Inflammatory macrophage (primary cell): ENCODE measurements around the gene ZBTB48.
A peak's percentile ranks its signal among the peaks of the same experiment; 100 is the strongest.

ENCODE experiments used
- DNase-seq, 2 donors: peaks; one replicate each; pipeline ENCODE4 v3.0.0-alpha.2; 2020 to 2022

The ZBTB48 gene

DNA sequence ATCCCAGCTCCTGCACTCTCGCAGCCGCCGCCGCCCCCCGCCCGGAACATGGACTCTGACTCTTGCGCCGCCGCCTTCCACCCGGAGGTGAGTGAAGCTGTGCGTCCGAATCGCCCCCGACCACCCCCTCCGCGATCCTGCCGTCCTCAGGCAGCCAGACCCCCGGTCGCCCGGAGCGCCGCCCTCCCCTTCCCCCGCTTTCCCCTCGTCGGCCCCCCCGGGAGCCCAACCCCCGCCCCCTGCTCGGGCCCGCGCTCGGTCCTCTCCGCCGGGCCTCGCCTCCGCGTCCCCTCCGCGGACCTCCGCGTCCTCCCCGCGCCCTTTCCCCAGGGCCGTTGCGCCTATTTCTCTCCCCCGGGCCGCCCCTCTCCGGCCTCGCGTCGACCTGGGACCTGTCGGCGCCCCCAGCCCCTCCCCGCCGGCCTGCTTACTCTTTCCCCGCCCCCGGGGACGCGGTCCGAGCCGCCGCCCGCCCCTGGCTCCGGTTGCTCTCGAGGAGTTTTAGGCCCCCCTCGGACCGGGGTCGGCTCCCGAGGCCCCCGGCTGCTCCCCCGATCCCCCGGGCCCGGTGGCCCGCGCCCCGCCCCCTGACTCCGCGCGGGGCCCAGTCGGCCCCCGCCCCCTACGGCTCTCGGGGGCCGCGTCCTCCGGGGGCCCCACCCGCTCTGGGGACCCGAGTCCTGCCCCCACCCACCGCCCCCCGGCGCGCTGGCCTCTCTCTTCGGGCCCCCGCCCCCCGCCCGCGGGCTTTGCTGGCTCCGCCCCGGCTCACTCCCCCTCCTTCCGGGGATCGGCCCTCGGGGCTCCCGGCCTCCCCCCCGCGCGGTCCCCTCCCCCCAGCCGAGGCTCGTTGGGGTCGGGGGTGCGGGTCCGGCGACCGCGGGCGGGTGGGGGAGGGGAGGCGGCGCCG is 34.5 kb downstream of the ZBTB48 start:
- peak in 1 of 2 donors; percentile 19 for DNase-seq

DNA sequence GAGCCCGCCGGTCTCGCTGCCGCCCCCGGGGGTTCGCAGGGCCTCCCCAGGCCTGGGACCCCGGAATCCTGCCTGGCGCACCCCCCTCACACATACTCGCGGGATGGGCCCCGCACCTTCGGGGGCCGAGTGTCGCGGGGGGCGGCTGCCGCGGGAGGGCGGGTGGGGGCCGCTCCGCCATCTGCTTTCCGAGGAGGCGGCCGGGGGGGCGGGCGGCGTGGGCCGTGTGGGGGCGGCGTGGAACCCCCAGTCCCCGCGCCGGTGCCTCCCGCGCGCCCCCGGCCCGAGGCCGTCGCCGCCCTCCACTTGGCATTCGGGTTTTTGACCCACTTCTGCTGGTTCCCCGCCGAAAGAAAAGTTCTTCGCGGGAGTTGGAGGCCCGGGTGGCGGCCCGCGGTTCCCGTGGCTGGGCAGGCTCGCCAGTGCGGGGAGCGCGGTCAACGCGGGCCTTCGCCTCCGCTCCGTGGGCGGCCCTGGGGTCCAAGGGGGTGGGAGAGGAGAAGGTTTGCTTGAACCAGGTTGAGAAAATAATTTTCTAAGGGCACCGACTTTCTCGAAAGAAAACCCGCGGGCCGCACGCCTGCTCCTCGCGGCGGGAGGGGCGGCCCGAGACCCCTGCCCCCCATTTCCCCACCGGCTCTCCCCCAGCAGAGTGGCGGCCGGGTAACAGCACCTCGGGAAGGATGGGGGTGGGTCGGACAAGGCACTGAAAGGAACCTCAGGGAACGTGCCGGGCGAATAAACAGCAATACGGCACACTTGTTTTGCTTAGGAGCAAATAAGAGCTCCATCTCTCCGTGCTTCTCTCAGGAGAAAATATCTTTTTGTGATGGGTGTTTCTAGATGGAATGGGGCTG is 35.4 kb downstream of the ZBTB48 start:
- peak in 1 of 2 donors; percentile 4 for DNase-seq

DNA sequence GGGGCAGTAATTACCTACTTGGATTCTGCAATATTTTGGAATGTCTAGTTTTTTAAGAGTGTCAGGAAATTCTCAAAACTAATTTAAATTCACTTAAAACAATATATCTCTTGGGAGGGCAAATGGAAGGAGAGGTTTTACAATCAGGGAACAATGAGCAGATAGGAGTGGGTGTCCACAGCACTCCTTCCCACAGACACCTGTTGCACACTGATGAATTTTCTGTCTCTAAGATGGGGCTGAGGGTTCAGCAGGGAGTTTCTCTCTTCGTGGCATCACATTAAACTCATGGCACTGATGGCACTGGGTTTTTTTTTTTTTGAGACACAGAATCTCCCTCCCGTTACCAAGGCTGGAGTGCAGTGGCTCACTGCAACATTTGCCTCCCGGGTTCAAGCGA is 39.3 kb downstream of the ZBTB48 start:
- no peak for DNase-seq

DNA sequence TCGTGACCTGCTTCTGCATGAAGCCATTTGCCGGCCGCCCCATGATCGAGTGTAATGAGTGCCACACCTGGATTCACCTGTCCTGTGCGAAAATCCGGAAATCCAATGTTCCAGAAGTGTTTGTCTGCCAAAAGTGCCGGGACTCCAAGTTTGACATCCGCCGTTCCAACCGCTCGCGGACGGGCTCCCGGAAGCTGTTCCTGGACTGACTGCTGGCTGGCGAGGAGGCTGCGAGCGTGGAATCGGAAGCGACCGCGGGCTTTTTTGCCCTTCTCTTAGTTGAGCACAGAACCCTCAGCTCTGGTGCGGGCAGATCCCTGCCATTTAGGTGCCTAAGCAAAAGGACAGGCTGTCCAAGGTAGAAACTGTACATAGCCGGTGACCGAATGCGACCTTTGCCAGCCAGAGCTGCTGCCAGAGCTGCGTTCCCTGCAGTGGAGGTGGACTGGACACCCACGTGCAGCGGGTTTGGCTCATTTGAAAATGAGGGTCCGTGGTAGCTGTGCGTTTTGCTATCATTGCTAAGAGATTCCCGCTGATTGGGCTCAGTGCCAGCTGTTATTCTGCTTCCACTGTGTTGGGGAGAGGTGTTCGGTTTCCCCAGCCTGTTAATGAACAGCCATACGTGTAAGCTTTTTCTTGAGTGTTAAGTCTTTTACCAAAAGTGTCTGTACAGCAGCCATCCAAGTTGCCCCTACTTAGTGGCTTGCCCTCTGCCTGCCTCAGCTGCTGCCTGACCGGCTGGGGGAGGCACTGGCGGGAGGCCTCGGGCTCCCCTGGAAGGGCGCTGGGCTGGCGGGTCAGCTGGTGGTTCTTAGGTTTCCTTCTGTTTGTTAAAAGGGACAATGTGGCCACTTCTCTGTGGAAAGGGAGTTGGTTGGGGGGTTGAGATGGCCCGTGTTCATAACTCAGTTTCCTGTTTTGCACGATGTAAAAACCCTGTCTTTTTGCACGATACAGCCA is 41.9 kb downstream of the ZBTB48 start:
- DNase-seq: no peak

DNA sequence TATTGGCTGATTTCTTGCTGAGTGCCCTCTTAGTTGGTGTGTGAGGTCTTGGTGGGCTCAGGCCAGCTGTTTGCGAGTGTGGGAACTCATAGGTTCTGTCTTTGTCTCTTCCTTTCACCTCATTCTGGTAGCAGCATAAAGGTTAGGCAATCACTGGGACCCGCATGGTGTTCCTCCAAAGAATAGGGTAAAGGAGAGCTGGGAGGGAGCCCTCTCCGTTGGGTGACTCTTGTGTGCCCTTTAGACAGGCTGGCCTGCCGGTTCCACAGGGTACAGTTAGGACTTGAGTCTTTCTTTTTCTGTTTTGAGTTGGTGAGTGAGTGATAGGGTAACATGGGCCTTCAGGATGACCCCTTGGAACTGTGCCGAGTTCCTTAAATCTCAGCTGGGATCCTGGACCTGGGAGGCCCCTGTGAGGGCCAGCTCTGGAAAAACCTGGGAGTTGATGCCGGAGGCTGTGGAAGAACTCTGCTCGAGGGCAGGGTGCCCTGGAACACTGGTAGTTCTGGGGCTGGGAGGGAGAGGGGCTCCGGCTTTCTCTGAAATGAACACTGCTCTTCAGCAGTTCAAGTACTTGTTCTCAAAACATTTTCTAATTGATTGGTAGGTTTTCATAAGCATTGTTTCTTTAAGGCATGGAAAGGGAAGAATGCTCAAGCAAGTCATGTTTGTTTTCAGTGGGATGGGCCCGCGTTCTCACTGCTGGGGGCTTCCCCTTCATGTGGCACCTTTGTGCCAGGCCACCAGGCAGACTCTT is 42.8 kb downstream of the ZBTB48 start:
- DNase-seq: no peak

DNA sequence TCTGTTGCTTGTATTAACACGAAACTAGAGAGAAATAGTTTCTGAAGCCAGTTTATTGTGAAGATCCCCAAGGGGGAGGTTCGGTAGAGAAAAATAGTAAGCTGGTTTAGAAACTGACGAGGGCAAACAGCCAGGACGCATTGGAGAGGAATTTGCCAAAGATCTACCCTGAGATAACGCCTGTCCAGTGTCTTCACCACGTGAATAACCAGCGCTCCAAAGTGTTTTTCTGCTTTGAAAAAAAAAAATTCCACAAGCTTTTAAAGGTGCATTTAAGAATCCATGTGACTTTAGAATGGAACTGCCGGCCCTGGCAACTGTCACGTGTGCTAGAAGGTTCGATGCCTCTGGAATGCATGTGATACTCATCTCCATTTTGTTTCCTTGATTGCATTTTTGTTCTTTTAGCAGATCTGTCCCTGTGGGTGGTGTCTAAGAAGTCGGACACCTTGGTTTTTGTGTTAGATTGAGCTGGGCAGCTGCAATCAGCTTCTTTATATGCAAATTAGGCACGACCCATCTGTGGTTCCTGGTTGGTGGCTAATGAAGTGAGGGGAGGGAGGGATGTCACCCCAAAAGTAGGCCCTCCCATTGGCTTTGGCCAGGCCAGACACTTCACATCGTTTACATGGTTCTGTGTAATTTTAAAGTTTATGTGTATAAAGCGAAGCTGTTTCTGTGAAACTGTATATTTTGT is 43.6 kb downstream of the ZBTB48 start:
- DNase-seq: no peak

DNA sequence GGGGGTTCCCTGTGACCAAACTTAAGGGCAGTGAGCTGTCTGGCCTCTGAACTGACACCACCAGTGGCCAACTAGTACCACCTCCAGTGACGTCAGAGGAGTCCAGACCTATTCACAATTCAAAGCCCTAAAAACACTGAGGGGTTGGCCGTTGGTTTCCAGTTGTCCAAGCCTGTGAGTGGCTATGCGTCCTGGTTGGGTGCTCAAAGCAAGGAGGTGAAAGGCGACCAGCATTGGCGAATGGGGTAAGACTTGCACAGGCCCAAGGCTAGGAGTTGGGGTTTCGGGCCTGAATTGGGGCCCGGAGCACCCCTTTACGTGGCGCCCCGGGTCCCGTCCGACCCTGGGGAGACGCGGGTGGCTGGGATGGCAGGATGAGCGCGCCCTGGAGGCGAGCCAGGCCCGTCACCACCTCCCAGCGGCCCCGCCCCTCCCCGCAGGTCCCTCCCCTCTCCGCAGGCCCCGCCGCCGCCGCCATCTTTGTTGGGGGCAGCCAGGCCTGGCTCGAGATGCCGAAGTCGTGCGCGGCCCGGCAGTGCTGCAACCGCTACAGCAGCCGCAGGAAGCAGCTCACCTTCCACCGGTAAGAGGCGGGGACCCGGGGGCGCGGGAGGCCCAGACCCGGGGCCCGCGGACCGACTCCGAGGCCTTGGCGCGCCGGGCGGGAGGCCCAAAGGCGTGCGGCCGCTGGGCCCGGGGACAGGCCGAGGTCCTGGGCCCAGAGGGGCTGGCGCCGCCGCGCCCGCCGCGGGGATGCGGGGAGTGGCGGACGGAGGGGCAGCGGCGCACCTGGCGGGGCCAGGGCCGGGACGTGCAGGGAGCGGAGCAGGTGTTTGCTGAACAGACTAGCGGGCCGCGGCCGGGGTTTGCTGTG is 45.2 kb downstream of the ZBTB48 start, which contains the start of gene THAP3:
TSS of gene THAP3 (plus strand) at position 159 of the 874 bp plus-strand sequence. CDS start at position 510, 351 bp downstream.
- DNase-seq: peak; percentile 74

DNA sequence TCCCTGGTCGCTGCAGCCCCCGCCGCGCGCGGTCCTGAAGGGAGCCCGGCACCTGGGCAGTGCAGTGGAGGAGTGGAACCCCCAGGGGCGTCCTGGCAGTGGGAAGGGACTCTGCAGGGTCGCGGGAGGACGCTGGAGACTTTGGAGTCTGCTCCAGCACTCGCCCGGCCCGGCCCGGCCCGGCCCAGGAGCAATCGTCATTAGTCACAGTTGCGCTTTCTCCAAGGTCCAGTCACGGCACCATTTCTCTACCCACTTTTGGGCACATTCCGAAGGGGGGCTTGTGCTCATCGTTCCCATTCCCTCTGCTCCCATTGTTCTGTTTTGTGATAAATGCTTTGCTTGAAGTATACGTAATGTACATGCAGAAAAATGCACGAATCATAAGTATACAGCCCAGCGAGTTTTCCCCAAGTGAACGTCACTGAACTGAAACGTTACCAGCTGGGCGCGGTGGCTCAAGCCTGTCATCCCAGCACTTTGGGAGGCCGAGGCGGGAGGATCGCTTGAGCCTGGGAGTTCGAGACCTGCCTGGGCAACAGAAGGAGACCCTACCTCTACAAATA is 45.9 kb downstream of the ZBTB48 start:
- DNase-seq: peak in 1 of 2 donors; percentile 1

DNA sequence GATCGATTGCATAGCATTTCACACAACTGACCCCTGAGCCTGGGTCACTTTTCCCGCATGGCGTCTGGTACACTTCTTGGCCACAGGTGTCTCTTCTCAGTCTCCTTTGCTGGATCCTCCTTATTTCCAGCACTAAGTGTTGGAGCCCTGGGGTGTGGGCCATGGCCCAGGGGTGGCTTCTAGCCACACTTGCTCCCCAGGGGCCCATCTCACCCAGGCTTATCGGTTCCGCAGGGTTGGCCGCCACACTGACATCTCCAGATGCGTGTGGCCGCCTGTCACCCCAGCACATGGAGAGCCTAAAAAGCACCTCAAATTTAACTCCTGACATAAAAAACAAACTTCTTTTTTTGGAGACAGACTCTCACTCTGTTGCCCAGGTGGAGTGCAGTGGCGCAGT is 47.2 kb downstream of the ZBTB48 start:
- no peak for DNase-seq

DNA sequence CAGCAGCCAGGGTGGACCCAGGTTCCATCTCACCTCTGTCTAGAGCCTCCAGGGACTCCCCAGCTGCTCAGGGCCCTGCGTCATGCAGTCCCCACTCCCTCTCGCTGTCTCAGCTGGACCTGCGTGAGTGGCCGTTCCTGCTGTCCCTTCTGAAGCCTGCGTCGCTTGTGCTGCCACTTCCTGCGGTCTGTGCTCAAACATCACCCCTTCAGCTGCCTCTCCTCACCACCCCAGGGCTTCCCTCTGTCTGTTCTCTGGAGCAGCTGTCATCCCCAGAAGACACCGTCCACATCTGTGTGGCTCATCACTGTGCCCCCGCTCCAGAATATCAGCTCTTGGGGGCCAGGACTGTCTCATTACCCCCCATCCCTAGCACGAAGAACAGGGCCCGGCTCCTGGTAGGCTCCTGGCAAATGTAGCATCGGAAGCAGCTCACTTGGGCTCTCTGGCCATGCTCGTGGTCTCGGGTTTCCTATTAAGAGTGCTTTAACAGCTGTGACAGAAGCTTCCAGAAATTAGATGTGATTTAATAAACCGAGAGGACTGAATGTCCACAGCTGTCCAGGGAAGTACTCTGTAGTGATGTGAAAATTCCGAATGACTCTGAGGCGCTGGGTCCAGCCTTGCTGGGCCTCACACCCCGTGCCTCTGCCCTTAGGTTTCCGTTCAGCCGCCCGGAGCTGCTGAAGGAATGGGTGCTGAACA is 48.2 kb downstream of the ZBTB48 start:
- no peak for DNase-seq

DNA sequence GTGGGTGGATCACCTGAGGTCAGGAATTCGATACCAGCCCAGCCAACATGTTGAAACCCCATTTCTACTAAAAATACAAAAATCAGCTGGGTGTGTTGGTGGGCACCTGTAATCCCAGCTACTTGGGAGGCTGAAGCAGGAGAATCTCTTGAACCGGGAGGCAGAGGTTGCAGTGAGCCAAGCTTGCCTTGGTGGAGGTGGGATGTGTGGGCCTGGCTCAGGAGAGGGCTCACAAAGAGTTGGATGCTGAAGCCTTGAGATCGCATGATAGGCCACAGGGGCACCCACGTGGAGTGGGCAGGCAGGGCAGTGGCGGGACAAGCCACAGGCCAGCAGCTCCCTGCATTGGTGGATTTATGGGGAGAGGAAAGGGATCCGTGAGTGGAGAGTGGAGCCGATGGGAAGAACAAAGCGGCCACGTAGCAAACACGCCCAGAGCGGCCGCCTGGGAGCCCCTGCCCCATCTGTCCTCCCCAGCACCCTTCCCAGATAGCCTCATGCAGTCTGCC is 49.2 kb downstream of the ZBTB48 start:
- no peak for DNase-seq

DNA sequence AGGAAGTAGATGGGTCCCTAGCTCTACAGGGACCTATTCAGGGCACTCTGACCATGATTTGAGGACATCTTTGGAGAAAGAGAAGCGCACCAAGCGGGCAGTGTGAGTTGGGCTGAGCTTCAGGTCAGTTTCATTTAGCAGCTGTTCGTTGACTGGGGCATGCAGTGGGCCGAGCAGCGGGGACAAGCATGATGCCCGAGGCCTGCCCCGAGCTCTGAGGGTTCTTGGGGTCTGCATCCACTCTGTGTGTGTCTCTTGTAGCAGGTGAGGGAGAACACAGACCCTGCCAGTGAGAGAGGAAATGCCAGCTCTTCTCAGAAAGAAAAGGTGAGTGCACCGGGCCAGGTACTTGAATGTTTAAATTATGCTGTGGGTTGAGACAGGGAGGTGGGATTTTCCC is 50.2 kb downstream of the ZBTB48 start:
- DNase-seq: no peak

DNA sequence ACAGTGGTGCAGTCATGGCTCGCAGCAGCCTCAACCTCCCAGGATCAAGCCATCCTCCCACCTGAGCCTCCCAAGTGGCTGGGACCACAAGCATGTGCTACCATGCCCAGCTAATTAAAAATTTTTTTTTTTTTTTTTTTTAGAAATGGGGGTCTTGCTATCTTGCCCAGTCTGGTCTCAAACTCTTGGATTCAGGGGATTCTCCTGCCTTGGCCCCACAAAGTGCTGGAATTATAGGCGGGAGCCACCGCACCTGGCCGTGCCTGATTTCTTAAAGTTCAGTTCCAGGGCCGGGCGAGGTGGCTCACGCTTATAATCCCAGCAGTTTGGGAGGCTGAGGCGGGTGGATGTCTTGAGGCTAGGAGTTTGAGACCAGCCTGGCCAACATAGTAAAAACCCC is 51.3 kb downstream of the ZBTB48 start:
- no peak for DNase-seq

DNA sequence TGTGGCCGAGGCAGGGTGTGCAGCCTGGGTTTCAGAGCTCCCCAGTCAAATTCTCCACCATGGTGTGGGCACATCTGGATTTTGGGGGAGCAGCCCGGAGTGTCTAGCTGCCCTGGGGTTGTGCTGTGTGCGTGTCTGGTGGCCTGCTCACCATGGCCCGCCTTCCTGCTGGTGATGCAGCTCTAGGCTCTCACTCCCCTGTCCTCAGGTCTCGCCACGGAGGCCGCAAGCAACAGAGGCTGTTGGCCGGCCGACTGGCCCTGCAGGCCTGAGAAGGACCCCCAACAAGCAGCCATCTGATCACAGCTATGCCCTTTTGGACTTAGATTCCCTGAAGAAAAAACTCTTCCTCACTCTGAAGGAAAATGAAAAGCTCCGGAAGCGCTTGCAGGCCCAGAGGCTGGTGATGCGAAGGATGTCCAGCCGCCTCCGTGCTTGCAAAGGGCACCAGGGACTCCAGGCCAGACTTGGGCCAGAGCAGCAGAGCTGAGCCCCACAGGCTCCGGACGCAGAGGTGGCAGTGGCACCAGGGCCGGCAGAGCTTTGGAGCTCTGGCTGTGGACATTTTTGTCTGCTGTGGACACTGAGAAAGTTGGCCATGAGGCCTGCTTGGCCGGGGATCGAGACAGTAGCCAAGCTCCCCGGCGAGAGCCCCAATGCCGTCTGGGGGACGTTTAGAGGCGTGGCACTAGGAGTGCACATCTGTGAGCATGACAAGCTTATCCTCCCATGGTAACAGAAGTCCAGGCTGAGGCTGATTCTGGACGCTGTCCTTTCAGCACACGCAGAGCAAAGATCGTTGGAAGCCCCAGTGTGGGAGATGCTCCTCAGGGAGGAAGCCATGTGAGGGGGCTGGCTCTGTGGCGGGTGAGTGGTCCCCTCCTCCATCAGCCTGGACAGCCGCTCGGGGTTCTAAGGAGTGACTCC is 53.1 kb downstream of the ZBTB48 start:
- DNase-seq: no peak

DNA sequence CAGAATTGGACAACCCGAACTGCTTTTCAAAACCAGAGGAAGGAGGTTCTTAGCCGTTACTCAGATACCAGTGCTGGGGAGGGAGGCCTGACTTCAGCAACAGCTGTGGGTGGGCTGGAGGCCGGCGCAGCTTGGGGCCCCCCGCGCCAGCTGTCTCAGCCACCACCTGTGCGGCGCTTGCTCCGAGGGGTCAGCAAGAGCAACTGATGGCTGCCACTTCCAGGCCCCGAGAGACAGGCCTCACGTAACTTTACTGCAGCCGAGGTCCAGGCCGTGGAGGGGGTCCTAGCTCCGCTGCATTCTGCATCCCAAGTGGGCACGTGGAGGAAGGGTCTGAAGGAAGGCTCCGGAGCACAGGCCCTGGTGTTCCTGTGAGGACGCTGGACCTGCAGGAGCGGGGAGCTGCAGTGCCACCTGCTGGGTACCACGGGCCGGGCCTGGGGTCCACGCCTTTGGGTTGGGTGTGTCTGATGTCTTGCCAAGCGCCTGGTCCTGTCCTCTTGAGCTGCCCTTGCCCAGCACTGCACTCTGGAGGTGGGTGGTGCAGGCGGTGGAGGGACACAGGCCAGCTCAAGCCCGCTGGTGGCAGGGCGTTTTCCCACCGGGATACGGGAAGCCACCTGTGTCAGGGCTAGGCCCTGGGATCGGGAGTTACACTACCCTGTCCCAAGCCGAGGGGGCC is 54.7 kb downstream of the ZBTB48 start:
- peak in 1 of 2 donors; percentile 17 for DNase-seq

DNA sequence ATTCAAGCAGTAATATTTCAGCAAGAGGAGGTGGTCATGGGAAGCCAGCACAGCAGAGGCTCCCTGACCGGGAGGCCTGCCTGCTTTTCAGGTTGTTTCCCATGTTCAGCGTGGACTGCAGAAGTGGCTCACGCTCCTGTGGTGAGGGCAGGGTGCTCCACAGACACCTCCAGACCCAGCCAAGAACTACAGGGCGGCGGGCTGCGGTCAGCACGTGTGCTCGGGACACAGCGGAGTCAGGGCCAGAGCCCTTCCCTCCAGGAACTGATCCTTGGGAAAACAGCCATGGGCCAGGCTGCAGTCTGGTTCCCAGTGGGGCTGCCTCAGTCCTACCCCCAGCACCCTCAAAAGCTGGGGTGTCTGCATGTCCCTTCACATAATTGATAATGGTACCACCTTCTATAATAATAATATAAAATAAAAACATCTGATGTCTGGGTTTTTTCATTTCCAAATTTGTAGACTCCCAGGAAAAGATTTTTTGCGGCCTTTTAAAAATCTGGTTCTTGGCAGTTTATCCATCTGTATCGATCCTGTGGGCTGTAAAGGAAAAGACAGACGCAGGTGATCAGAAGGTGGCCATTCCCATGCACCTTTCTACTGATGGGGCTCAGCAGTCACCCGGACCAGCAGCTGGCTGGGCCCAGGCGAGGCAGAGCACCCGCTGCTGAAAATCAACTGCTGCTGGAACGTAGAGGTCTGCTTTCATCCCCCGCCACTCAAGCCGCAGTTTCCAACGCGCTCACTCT is 55.5 kb downstream of the ZBTB48 start:
- DNase-seq: no peak
